Measurements from ENCODE around the gene BCAS3. TPM values are rescaled to one million over a fixed set of nuclear protein-coding genes. Genes with fewer than 3 reads are reported as not detected.

BCAS3 gene
- total RNA-seq, 1 experiment from 2014 or later = 26.3 TPM

DNA sequence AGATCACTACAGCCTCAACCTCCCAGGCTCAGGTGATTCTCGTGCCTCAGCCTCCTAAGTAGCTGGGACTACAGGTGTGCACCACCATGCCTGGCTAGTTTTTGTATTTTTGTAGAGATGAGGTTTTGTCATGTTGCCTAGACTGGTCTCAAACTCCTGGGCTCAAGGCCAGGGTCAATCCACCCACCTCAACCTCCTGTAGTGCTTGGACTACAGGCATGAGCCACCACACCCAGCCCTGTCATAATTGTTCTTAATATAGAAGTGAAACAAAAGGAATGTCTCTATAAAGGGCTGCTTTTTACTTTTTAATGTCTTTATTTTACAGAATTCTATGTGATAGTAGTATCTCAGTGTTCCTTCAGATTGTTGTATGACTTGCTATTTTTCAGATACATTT lies 376.8 kb downstream of the BCAS3 start:
- no peaks in the 10 kb centered on the region for H3K27me3 ChIP-seq (ENCODE audit: insufficient read depth, low read length)
- no TSS peak for BruUV-seq (replicated peaks)
- H3K4me3 ChIP-seq (replicated peaks in 1 of 2; ENCODE audit: low read depth in 1 of 2, low read length in 2 of 2) = no peak overlapping the region
- H3K9ac ChIP-seq (ENCODE audit: low read length) = no peak overlapping the region
- no peaks in the 10 kb centered on the region for H4K20me1 ChIP-seq (ENCODE audit: insufficient read depth)
- intact Hi-C loops (cut with micrococcal nuclease) = no loop called here
- no peaks in the 10 kb centered on the region for H3K9me3 ChIP-seq (ENCODE audit: control insufficient read depth in 1 of 2, insufficient read depth in 1 of 2, low read depth in 1 of 2, low read length in 2 of 2)
- DNase-seq (ENCODE audit: low read depth, low spot score) (no peak), ATAC-seq (no peak)
- no peaks in the 10 kb centered on the region for H3K36me3 ChIP-seq (ENCODE audit: control insufficient read depth in 1 of 2, insufficient read depth in 2 of 2, low read length in 2 of 2)
- POLR2A ChIA-PET = no interaction called here
- H3K79me2 ChIP-seq (ENCODE audit: insufficient read depth, low read length) = no peaks in the 10 kb centered on the region
- CTCF ChIA-PET = no interaction called here
- no peak overlapping the region for H2AFZ ChIP-seq (ENCODE audit: low read depth, low read length, poor library complexity, severe bottlenecking)
- RAD21 ChIA-PET (ENCODE audit: low non-redundant PET in 1 of 2, low total read pairs in 2 of 2, uncharacterized antibody in 2 of 2, unreplicated experiment in 2 of 2) = no interaction called here
- TF ChIP-seq, protein P1, sequence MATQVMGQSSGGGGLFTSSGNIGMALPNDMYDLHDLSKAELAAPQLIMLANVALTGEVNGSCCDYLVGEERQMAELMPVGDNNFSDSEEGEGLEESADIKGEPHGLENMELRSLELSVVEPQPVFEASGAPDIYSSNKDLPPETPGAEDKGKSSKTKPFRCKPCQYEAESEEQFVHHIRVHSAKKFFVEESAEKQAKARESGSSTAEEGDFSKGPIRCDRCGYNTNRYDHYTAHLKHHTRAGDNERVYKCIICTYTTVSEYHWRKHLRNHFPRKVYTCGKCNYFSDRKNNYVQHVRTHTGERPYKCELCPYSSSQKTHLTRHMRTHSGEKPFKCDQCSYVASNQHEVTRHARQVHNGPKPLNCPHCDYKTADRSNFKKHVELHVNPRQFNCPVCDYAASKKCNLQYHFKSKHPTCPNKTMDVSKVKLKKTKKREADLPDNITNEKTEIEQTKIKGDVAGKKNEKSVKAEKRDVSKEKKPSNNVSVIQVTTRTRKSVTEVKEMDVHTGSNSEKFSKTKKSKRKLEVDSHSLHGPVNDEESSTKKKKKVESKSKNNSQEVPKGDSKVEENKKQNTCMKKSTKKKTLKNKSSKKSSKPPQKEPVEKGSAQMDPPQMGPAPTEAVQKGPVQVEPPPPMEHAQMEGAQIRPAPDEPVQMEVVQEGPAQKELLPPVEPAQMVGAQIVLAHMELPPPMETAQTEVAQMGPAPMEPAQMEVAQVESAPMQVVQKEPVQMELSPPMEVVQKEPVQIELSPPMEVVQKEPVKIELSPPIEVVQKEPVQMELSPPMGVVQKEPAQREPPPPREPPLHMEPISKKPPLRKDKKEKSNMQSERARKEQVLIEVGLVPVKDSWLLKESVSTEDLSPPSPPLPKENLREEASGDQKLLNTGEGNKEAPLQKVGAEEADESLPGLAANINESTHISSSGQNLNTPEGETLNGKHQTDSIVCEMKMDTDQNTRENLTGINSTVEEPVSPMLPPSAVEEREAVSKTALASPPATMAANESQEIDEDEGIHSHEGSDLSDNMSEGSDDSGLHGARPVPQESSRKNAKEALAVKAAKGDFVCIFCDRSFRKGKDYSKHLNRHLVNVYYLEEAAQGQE (IDR thresholded peaks at IDR 0.05; ENCODE audit: low read depth) = no peak
- peak; percentile 41; the same call in 1 of the 2 replicates for TF ChIP-seq EGR1 (IDR thresholded peaks at IDR 0.05; ENCODE audit: low read depth)
- peak overlapping the region; percentile 5; the same call in 1 of the 2 replicates for H3K4me2 ChIP-seq (ENCODE audit: low read length)
- peaks cover 0 to 13% of the 10 kb centered on the region in 2 experiments; a peak in 2 of 4 replicates for H3K4me1 ChIP-seq (ENCODE audit: control insufficient read depth in 1 of 2, insufficient read depth in 2 of 2, low read length in 2 of 2)
- H3K27ac ChIP-seq (ENCODE audit: low read depth, low read length) = no peak overlapping the region
- no peaks in the 10 kb centered on the region for H3K9me2 ChIP-seq (ENCODE audit: insufficient read depth)

DNA sequence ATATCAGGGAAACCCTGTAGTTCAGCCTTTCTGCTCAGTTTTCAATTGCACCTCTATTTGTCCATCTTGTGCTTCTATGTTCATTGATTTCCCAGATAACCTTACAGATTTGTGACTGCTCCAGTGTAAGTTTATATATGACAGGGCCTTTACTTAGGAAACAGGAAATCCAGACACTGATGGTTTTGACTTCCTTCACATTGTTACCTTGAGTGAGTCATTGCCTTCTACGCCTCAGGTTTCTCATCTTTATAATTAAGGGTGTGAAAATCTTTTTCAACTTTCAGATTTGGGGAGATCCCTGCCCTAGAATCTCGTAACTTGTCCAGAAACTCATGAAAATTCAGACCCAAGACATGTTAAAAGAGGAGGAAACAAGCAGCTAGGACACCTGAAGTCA lies 379.6 kb downstream of the BCAS3 start:
- no TSS peak for BruUV-seq (replicated peaks)
- TF ChIP-seq YY1 (IDR thresholded peaks at IDR 0.05; ENCODE audit: extremely low read depth, insufficient replicate concordance, low read depth, low read length) (no peak), ZFX (IDR thresholded peaks at IDR 0.05) (no peak), FOSL1 (IDR thresholded peaks at IDR 0.05; ENCODE audit: low read depth) (no peak), JUND (IDR thresholded peaks at IDR 0.05) (no peak), ELF1 (IDR thresholded peaks at IDR 0.05; ENCODE audit: borderline replicate concordance, low read depth) (no peak), SIN3A (IDR thresholded peaks at IDR 0.05; ENCODE audit: low read depth) (no peak), EZH2 (IDR thresholded peaks at IDR 0.05) (no peak), TCF7L2 (IDR thresholded peaks at IDR 0.05; ENCODE audit: borderline replicate concordance, extremely low read depth, insufficient read depth, insufficient read length) (no peak), CBX3 (IDR thresholded peaks at IDR 0.05; ENCODE audit: low read depth) (no peak)
- TF ChIP-seq, protein P2, sequence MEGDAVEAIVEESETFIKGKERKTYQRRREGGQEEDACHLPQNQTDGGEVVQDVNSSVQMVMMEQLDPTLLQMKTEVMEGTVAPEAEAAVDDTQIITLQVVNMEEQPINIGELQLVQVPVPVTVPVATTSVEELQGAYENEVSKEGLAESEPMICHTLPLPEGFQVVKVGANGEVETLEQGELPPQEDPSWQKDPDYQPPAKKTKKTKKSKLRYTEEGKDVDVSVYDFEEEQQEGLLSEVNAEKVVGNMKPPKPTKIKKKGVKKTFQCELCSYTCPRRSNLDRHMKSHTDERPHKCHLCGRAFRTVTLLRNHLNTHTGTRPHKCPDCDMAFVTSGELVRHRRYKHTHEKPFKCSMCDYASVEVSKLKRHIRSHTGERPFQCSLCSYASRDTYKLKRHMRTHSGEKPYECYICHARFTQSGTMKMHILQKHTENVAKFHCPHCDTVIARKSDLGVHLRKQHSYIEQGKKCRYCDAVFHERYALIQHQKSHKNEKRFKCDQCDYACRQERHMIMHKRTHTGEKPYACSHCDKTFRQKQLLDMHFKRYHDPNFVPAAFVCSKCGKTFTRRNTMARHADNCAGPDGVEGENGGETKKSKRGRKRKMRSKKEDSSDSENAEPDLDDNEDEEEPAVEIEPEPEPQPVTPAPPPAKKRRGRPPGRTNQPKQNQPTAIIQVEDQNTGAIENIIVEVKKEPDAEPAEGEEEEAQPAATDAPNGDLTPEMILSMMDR (IDR thresholded peaks at IDR 0.05 in 2 of 3, conservative IDR thresholded peaks at IDR 0.05 in 1 of 3; ENCODE audit: borderline replicate concordance in 1 of 3, insufficient read depth in 1 of 3, low read depth in 2 of 3, low read length in 2 of 3) = no peak
- TF ChIP-seq, protein P1 (IDR thresholded peaks at IDR 0.05; ENCODE audit: low read depth) = no peak

More for the DNA sequence above, 379.6 kb downstream of the BCAS3 start:
- no peaks in the 10 kb centered on the region for H3K27me3 ChIP-seq (ENCODE audit: insufficient read depth, low read length)
- ChIA-PET POLR2A (no interaction called here), RAD21 (ENCODE audit: low non-redundant PET in 1 of 2, low total read pairs in 2 of 2, uncharacterized antibody in 2 of 2, unreplicated experiment in 2 of 2) (no interaction called here), CTCF (no interaction called here)
- no peak for DNase-seq (ENCODE audit: low read depth, low spot score)
- no peaks in the 10 kb centered on the region for H3K9me2 ChIP-seq (ENCODE audit: insufficient read depth)
- H3K36me3 ChIP-seq (ENCODE audit: control insufficient read depth in 1 of 2, insufficient read depth in 2 of 2, low read length in 2 of 2) = no peaks in the 10 kb centered on the region
- intact Hi-C loops (cut with micrococcal nuclease) = no loop called here
- no peaks in the 10 kb centered on the region for H3K79me2 ChIP-seq (ENCODE audit: insufficient read depth, low read length)
- no peak overlapping the region for H3K27ac ChIP-seq (ENCODE audit: low read depth, low read length)
- peaks cover 0 to 13% of the 10 kb centered on the region in 2 experiments; a peak in 2 of 4 replicates for H3K4me1 ChIP-seq (ENCODE audit: control insufficient read depth in 1 of 2, insufficient read depth in 2 of 2, low read length in 2 of 2)
- no peaks in the 10 kb centered on the region for H4K20me1 ChIP-seq (ENCODE audit: insufficient read depth)
- no peak for ATAC-seq
- H3K9ac ChIP-seq (ENCODE audit: low read length) = no peak overlapping the region
- H3K9me3 ChIP-seq (ENCODE audit: control insufficient read depth in 1 of 2, insufficient read depth in 1 of 2, low read depth in 1 of 2, low read length in 2 of 2) = no peaks in the 10 kb centered on the region
- no peak overlapping the region for H3K4me3 ChIP-seq (replicated peaks in 1 of 2; ENCODE audit: low read depth in 1 of 2, low read length in 2 of 2)
- H3K4me2 ChIP-seq (ENCODE audit: low read length) = no peak overlapping the region
- H2AFZ ChIP-seq (ENCODE audit: low read depth, low read length, poor library complexity, severe bottlenecking) = no peak overlapping the region

All from HCT116 (cell line).